Measurements from ENCODE around the gene IMP3.

DNA sequence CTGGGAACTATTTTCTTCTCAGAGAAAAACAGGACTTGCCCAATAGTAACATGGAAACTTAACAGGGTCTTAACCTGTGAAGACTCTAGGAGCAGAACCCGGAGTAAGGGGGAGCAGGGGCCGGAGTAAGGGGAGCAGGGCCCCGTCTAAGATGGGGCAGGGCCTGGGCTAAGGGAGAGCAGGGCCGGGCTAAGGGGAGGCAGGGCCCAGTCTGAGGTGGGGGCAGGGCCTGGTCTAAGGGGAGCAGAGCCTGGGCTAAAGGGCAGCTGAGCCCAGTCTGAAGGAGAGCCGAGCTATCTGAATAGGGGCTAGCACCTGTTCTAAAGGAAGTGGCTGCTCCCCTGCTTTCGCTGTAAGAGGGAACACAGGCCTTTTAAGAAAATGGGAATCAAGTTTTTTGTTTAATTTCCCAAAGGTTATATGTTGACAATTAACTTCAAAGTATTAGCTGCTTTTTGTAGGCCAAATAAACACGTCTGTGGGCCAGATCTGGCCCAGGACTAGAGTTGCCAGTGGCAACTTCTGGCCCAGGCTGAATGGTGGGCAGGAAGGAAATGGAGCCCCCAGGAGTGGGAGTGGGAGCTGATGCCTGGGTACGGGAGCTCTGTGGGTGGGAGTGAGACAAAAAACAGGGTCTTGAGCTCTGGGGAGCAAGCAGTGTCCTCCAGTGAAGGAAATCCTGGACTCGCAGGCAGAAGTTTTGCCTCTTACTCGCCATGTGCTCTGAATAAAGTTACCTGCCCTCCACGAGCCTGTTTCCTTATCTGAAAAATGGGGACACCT lies 40.2 kb upstream of the IMP3 start:
- TF ChIP-seq ZNF70 (CRISPR knock-in tag; IDR thresholded peaks at IDR 0.05), result no peak
- TF ChIP-seq SNAI2 (CRISPR knock-in tag; IDR thresholded peaks at IDR 0.05), result no peak
- no peak for TF ChIP-seq TOX (CRISPR knock-in tag; IDR thresholded peaks at IDR 0.05; ENCODE audit: borderline replicate concordance)
- no peak for TF ChIP-seq BACH2 (CRISPR knock-in tag; IDR thresholded peaks at IDR 0.05; ENCODE audit: borderline replicate concordance)
- no peak for TF ChIP-seq PATZ1 (CRISPR knock-in tag; IDR thresholded peaks at IDR 0.05; ENCODE audit: borderline replicate concordance)
- TF ChIP-seq OSR1 (CRISPR knock-in tag; IDR thresholded peaks at IDR 0.05), result no peak
- TF ChIP-seq ZFP30 (CRISPR knock-in tag; IDR thresholded peaks at IDR 0.05), result no peak
- TF ChIP-seq ARNTL (CRISPR knock-in tag; IDR thresholded peaks at IDR 0.05; ENCODE audit: borderline replicate concordance, low read depth), result no peak
- TF ChIP-seq CREB5 (CRISPR knock-in tag; IDR thresholded peaks at IDR 0.05; ENCODE audit: low read depth), result no peak

All from SK-N-SH treated with all-trans-retinoic acid at 6 μM for 48 hours (cell line).